ENCODE results near the gene MCF2L.

The MCF2L gene

GRCh38 chr13:112998521-112999280 is 29.7 kb downstream of the MCF2L start:
- DNase-seq: no peak

DNA sequence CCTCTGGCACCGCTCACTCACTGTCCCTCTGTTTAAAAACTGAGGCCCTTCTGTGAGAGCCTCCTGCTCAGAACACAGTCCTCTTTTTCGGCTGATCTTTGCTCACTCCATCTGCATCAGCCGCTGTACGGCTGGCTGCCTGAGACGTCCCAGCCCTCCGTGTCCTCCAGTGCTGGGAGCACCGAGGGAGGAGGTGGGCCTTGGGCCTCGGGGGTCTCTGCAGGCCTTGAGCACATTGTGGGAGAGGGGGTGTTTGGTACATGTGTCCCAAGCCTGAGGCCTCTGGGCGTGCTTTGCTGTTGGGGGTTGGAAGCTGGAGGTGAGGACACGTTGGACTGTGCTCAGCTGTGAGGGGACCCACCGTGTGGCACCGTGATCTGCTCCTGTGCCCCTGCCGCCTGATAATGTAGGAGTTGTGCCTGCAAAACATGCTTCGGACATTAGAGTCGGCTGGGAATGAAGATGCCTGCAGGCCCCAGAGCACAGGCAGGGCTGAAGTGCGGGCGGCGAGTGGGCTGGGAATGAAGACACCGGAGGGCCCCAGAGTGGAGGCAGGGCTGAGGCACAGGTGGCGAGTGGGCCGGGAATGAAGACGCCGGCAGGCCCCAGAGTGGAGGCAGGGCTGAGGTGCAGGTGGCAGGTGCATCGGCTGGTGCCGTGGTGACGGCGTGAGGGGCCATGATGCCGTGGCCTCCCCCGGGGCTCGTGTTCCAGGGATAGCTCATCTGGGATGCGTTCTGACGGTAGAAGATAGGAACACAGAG is 30.6 kb downstream of the MCF2L start:
- no peak for DNase-seq

DNA sequence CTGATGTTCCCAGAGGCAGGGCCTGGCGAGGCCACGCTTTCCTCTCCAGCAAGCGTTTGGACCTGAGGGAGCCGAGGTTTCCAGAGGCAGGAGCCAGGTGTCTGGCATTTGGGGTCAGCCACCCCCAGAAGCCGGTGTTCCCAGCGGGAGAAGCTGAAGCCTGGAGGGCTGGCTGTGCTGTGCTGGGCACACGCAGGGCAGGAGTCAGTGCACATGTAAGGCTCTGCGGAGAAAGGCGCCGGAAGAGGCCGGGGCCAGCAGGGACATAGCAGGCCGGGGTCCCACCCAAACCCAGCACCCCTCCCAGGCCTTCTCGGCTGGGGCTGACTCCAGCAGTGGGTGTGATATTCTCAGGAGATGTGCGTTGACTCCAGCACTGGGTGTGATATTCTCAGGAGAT is 31.6 kb downstream of the MCF2L start:
- no peak for DNase-seq

DNA sequence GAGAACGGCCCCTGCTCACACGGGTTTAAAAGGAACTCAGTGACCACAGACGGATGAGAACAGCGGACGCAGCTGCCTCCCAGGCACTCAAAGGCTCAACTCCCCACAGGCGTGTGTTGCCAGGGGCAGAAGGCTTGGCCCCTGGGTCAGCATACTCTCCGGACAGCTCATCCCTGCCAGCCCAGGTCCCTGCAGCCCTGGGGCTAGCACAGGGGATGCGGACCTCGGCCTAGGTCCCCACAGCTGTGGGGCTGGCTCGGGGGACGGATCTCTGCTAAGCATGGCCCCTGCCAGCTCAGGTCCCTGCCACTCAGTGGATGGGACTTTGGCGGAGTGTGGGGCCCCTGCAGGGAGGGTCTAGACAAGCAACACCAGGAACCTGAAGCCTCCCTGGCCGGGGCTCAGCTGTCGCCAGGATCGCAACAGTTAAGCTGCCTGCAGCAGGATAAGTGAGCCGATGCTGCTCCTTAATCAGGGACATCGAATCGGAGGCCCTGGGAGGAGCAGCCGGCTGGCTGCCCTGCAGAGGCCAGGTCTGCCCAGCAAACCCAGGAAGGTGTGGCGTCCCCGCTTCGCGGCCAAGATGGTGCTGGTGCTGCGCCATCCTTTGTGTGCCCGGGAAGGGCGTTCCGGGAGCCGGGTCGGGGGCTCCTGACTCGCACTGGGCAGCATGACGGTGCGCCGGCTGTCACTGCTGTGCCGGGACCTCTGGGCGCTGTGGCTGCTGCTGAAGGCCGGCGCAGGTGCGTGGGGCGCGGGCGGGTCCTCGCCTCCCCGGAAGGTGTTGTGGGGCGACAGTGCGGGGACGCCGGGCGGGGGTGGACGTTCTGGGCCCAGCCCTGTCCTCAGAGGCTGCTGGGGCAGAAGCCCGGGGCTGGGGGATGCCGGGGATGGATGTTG is 32.5 kb downstream of the MCF2L start:
- peak; percentile 95 for DNase-seq

- peak; percentile 94 for DNase-seq
Observed at GRCh38 chr13:113002206-113002912, 33.3 kb downstream of the MCF2L start.

GRCh38 chr13:113002913-113003290 is 33.9 kb downstream of the MCF2L start:
- DNase-seq: peak; percentile 37

GRCh38 chr13:113004126-113004525 is 35.1 kb downstream of the MCF2L start:
- DNase-seq: no peak

DNA sequence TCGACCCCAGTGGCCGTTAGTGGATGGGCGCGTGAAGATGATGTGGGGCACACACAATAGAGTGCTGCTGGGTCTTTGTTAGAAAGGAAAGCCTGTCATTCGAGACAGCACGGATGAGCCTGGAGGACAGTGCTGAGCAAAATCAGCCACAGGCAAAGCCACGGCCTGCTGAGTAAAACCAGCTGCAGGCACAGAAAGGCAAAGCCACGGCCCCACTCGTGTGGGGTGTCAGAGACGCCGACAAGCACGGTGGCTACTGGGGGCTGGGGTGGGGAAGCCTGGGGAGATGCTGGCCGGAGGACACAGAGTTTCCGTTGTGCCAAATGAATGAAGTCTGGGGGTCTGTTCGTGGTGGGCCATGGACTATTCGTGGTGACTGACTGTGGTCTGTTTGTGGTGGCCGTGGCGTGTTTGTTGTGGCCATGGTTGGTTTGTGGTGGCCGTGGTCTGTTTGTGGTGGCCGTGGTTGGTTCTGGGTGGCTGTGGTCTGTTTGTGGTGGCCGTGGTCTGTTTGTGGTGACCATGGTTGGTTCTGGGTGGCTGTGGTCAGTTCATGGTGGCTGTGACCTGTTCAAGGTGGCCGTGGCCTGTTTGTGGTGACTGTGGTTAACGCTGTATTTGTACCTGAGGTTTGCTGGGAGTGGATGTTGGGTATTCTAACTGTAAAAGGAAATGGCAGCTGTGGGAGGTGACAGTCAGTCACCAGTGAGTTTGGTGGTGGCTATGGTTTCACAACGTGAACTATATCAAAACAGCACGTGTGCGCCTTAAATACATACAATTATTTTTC is 36.3 kb downstream of the MCF2L start:
- DNase-seq: no peak

- DNase-seq: no peak
Observed at GRCh38 chr13:113005997-113006396, 37.0 kb downstream of the MCF2L start.

- no peak for DNase-seq
Observed at GRCh38 chr13:113006660-113007059, 37.6 kb downstream of the MCF2L start.

DNA sequence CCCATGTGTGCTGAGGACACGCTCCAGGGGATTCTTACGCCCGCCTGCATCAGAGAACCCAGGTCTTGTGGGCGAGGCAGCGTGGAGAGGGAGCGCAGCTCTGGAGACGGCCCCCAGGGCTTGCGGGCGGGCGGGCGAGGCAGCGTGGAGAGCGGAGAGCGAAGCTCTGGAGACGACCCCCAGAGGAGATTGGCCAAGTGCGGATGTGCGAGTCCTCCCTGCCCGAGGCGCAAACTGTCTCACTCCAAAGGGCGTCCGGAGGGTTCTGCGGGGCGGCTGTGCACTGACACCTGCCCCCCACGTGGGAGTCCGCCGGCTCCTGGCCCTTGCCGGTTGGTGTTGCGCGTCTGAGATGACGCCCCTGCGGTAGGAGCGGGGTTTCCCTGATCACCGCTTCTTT is 39.8 kb downstream of the MCF2L start:
- no peak for DNase-seq

DNA sequence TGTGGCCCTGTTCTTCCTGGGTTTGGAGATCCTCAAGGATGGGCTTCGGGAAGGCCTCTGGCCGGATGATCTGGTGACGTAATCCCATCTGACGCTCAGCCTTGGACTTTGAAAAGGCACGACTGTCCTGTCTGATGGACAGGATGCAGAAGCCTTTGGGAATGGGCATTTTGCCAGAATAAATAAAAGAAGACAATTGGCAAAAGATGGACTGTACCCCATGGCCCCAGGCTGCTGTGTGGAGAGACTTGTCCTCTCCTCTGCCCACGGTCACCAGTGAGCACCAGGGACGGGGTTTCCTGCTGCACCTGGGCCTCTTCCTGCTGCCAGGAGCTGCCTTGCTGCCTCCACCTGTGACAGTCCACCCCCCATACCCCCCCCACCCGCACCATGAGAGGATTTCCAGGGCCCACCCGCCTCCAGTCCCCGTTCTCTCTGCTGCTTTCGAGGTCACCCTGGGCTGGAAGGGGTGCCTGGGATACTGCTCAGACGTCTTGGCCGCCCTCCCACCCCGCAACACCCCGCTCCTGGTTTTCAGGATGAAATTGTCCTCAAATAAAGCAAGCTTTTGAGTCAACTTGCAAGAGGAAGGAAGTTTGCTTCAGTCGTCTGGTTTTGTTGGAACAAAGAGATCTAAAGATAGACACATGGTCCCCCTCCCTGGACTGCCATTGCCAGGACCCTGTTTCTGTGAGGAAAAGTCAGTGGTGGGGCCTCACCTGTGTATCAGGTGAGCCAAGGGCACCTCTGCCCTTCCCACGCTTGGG is 40.9 kb downstream of the MCF2L start:
- peak; percentile 72 for DNase-seq

DNA sequence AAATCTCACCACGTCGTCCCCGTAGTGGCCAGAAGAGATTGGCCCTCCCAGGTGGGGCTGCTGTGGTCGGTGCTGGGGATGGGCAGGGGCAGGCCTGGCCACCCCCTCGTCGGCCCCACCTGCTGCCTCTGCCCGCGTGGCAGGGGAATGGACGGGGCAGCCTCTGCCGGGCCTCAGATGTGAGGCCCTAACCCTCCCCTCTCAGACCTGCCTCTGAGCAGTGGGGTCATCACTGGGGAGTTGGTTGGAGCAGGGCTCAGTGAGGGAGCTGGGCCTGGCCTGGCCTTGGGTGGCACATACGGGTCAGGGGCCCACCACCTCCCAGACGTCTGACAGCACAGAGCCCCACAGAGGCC is 41.5 kb downstream of the MCF2L start:
- no peak for DNase-seq

DNA sequence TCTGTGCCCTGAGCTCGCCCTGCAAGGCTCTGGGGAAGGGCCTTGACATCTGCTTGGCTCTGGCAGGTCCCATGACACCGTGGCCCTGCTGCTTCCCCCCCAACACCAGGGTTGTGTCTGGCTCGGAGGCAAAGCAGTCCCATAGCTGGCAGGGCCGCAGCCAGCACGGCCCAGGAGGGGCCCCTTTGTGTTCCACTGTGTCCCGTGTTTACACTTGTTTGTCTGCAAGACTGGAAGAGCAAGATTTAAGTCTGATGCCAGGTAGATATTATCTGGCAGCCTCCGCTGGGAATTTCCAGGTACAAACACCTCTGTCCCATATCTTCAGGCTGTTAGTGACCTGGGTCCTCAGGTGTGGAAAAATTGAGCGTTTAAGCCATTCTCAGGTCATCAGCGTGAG is 44.3 kb downstream of the MCF2L start:
- DNase-seq: no peak

- no peak for DNase-seq
Observed at GRCh38 chr13:113013878-113014751, 45.1 kb downstream of the MCF2L start.

- DNase-seq: no peak
Observed at GRCh38 chr13:113014752-113015745, 46.0 kb downstream of the MCF2L start.

GRCh38 chr13:113015826-113016525 is 47.0 kb downstream of the MCF2L start:
- no peak for DNase-seq
